SU-DHL-6 (cell line): ENCODE data around the gene HPSE.

Experiments used
- H2AFZ ChIP-seq: fragments of 200-600 bp; sonication (generic); 2 replicates; pipeline ENCODE4 v1.6.1; 2014; ENCODE audit warnings: low read depth, mild to moderate bottlenecking, moderate library complexity, mixed read lengths, antibody characterized with exemption, low read length; ENCODE audit not compliant: severe bottlenecking
- H3F3A ChIP-seq: fragments of 200-600 bp; shearing (Covaris generic); 2 replicates; pipeline ENCODE4 v1.6.0; 2016; ENCODE audit warnings: antibody characterized with exemption, mild to moderate bottlenecking; ENCODE audit not compliant: insufficient read depth
- H3K27ac ChIP-seq: fragments of 200-600 bp; sonication (generic); 2 replicates; pipeline ENCODE4 v1.5.1; 2016; ENCODE audit warnings: low read depth, mild to moderate bottlenecking, low read length, moderate library complexity, mixed read lengths
- H3K27me3 ChIP-seq: fragments of 200-600 bp; sonication (generic), shearing (Covaris generic); 2 replicates; pipeline ENCODE4 v1.6.0; 2014; ENCODE audit warnings: mild to moderate bottlenecking, low read length
- H3K36me3 ChIP-seq: fragments of 200-600 bp; sonication (generic); 2 replicates; pipeline ENCODE4 v1.6.1; 2014; ENCODE audit warnings: mild to moderate bottlenecking, low read length, mixed read lengths
- H3K4me2 ChIP-seq: fragments of 300-600, 200-600 bp; shearing (Covaris generic), sonication (generic); 2 replicates; pipeline ENCODE4 v1.6.0; 2014; ENCODE audit warnings: low read length, low read depth, mild to moderate bottlenecking; ENCODE audit not compliant: poor library complexity, severe bottlenecking
- H3K4me3 ChIP-seq: fragments of 200-600 bp; sonication (generic); 2 replicates; pipeline ENCODE4 v1.5.1; 2014; ENCODE audit warnings: antibody characterized with exemption, low read length, mild to moderate bottlenecking, mixed read lengths; ENCODE audit not compliant: insufficient read depth, poor library complexity, severe bottlenecking
- H3K79me2 ChIP-seq: fragments of 200-600 bp; sonication (generic); 2 replicates; pipeline ENCODE4 v1.6.1; 2014; ENCODE audit warnings: mild to moderate bottlenecking, low read length, moderate library complexity; ENCODE audit not compliant: insufficient read depth
- H3K9ac ChIP-seq: fragments of 200-600 bp; sonication (generic); 2 replicates; pipeline ENCODE4 v1.7.0; 2014; ENCODE audit warnings: mild to moderate bottlenecking, low read length
- H3K9me2 ChIP-seq: fragments of 200-600 bp; sonication (generic); replicated peaks from 2 replicates; pipeline ENCODE4 v1.6.1; 2014; ENCODE audit warnings: low read length; ENCODE audit not compliant: insufficient read depth
- H3K9me3 ChIP-seq: fragments of 200-600 bp; sonication (generic); 2 replicates; pipeline ENCODE4 v1.6.1; 2014; ENCODE audit warnings: low read length, mixed read lengths; ENCODE audit not compliant: insufficient read depth
- H4K20me1 ChIP-seq: fragments of 200-600 bp; sonication (generic); 2 replicates; pipeline ENCODE4 v1.6.1; 2014; ENCODE audit warnings: low read depth, mild to moderate bottlenecking, antibody characterized with exemption, low read length, moderate library complexity, mixed read lengths
- EZH2phosphoT487 ChIP-seq: fragments of 200-600 bp; sonication (generic), shearing (Covaris generic); conservative IDR thresholded peaks from 2 replicates; pipeline ENCODE4 v1.6.1; 2018; ENCODE audit warnings: mild to moderate bottlenecking, antibody characterized with exemption, low read length, moderate library complexity, mixed read lengths
- TF ChIP-seq, protein P1 (sequence below): fragments of 200-600 bp; sonication (generic); IDR thresholded peaks from one replicate; pipeline ENCODE4 v1.5.1; 2017; ENCODE audit warnings: antibody characterized with exemption, mild to moderate bottlenecking, low read length, moderate library complexity; ENCODE audit not compliant: insufficient read depth, poor library complexity, severe bottlenecking

HPSE gene

DNA sequence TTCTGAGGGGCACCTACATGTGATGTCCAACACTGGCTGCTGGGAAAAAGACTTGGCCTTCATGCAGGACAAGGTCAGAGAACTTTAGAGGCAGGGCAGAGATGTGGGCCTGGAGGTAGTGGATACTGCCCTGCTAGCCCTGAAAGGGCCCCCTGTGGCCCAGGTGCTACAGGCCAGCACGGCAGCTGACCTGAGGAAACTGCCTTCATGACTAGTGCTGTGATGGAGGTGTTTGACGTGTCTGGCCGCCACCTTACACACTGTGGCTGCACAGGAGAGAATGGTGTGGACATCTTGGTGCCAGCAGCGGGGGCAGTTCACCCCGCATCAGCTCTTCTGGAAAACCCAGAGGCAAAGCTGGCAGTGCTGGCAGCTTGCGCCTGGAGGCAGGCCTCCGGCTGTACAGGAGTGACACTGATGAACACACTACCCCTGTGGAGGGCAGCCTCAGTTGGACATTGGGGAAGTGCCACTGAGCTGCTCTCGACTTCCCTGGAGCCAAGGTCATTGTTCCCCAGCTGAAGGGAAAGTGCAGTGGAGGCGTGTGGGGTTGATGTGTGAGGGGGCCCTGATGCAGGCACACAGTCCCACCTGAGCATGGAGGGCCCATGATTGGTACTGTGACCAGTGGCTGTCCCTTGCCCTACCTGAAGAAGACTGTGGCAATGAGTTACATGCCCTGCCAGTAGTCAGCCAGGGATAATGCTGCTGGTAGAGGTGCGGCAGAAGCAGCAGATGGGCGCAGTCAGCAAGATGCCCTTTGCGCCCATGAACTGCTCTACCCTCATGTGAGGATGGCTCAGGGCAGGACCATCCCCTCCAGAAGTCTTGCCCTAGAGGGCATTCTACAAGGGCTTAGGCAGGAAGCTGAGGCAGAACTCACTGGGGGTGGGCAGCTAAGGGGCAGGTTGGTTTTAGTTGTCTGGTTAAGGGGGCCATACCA lies 87.0 kb downstream of the HPSE start:
- Histone ChIP-seq H3K27ac (no peak overlapping the region), H2AFZ (no peak overlapping the region), H3K27me3 (no peaks in the 10 kb centered on the region), H3K4me2 (no peak overlapping the region), H3F3A (no peaks in the 10 kb centered on the region), H3K79me2 (no peaks in the 10 kb centered on the region), H3K9me2 (no peaks in the 10 kb centered on the region), H3K9me3 (no peaks in the 10 kb centered on the region), H3K9ac (no peak overlapping the region), H4K20me1 (no peaks in the 10 kb centered on the region), H3K36me3 (no peaks in the 10 kb centered on the region), H3K4me3 (no peak overlapping the region)
- TF ChIP-seq EZH2phosphoT487: no peak
- TF ChIP-seq, protein P1, sequence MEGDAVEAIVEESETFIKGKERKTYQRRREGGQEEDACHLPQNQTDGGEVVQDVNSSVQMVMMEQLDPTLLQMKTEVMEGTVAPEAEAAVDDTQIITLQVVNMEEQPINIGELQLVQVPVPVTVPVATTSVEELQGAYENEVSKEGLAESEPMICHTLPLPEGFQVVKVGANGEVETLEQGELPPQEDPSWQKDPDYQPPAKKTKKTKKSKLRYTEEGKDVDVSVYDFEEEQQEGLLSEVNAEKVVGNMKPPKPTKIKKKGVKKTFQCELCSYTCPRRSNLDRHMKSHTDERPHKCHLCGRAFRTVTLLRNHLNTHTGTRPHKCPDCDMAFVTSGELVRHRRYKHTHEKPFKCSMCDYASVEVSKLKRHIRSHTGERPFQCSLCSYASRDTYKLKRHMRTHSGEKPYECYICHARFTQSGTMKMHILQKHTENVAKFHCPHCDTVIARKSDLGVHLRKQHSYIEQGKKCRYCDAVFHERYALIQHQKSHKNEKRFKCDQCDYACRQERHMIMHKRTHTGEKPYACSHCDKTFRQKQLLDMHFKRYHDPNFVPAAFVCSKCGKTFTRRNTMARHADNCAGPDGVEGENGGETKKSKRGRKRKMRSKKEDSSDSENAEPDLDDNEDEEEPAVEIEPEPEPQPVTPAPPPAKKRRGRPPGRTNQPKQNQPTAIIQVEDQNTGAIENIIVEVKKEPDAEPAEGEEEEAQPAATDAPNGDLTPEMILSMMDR: no peak
